ENCODE measurements around the gene ZNF275. TPM values are rescaled to one million over a fixed set of nuclear protein-coding genes. Genes with fewer than 3 reads are reported as not detected.

ZNF275 gene
- total RNA-seq, 2 experiments from 2014 or later, result 14.2 to 14.7 TPM

GRCh38 chrX:153320555-153321184 is 13.3 kb upstream of the ZNF275 start:
- DNase-seq (no peak), ATAC-seq (peak; percentile 13)
- Mint-ChIP-seq H3K9me3 (no peaks in the 10 kb centered on the region), H3K36me3 (ENCODE audit: low read depth) (no peaks in the 10 kb centered on the region), H3K4me3 (no peak overlapping the region), H3K4me1 (ENCODE audit: low read depth) (peaks cover 6% of the 10 kb centered on the region), H3K27ac (no peak overlapping the region), H3K27me3 (peaks cover 11% of the 10 kb centered on the region)
- POLR2A ChIA-PET, result no interaction called here
- CTCF ChIA-PET, result no interaction called here
- intact Hi-C loops (cut with micrococcal nuclease), result no loop called here
- TF ChIP-seq CTCF (IDR thresholded peaks at IDR 0.05), result no peak

GRCh38 chrX:153321381-153322124 is 12.4 kb upstream of the ZNF275 start, which contains the start of gene PNMA6F:
TSS of gene PNMA6F (minus strand) at chrX:153321767. CDS start at chrX:153320674, 1,093 bp downstream.
- Mint-ChIP-seq H3K27me3 (peaks cover 11% of the 10 kb centered on the region), H3K4me1 (ENCODE audit: low read depth) (peaks cover 6% of the 10 kb centered on the region), H3K36me3 (ENCODE audit: low read depth) (no peaks in the 10 kb centered on the region), H3K27ac (no peak within 1 kb of the TSS), H3K4me3 (no peak within 1 kb of the TSS), H3K9me3 (no peaks in the 10 kb centered on the region)
- DNase-seq, result no peak
- CTCF ChIA-PET, result no interaction called here
- TF ChIP-seq CTCF (IDR thresholded peaks at IDR 0.05), result no peak
- ATAC-seq, result no peak
- intact Hi-C loops (cut with micrococcal nuclease), result no loop called here
- POLR2A ChIA-PET, result no interaction called here

GRCh38 chrX:153327561-153327960 is 6.4 kb upstream of the ZNF275 start:
- intact Hi-C loops (cut with micrococcal nuclease), result no loop called here
- ChIA-PET CTCF (no interaction called here), POLR2A (no interaction called here)
- no peak for DNase-seq
- no peak overlapping the region for H3K4me3 Mint-ChIP-seq
- H3K9me3 Mint-ChIP-seq, result no peaks in the 10 kb centered on the region
- H3K27me3 Mint-ChIP-seq, result peaks cover 4% of the 10 kb centered on the region
- no peak for ATAC-seq
- TF ChIP-seq CTCF (IDR thresholded peaks at IDR 0.05), result no peak
- no peaks in the 10 kb centered on the region for H3K36me3 Mint-ChIP-seq (ENCODE audit: low read depth)
- no peak overlapping the region for H3K27ac Mint-ChIP-seq
- peaks cover 6% of the 10 kb centered on the region for H3K4me1 Mint-ChIP-seq (ENCODE audit: low read depth)

- H3K27me3 Mint-ChIP-seq, result no peaks in the 10 kb centered on the region
- H3K4me3 Mint-ChIP-seq, result peak overlapping the region; percentile 80
- ChIA-PET CTCF (no interaction called here), POLR2A (no interaction called here)
- TF ChIP-seq CTCF (IDR thresholded peaks at IDR 0.05), result no peak
- peaks cover 26% of the 10 kb centered on the region for H3K4me1 Mint-ChIP-seq (ENCODE audit: low read depth)
- DNase-seq, result no peak
- intact Hi-C loops (cut with micrococcal nuclease), result no loop called here
- H3K36me3 Mint-ChIP-seq (ENCODE audit: low read depth), result peaks cover 22% of the 10 kb centered on the region
- ATAC-seq, result no peak
- H3K27ac Mint-ChIP-seq, result no peak overlapping the region
- no peaks in the 10 kb centered on the region for H3K9me3 Mint-ChIP-seq
These were observed 687 bp upstream of the ZNF275 start for GRCh38 chrX:153333266-153333665.

GRCh38 chrX:153334654-153335295 is 822 bp downstream of the ZNF275 start:
- CTCF ChIA-PET, result no interaction called here
- H3K9me3 Mint-ChIP-seq, result no peaks in the 10 kb centered on the region
- peak overlapping the region; percentile 80 for H3K4me3 Mint-ChIP-seq
- no peak for TF ChIP-seq CTCF (IDR thresholded peaks at IDR 0.05)
- H3K36me3 Mint-ChIP-seq (ENCODE audit: low read depth), result peaks cover 34% of the 10 kb centered on the region
- peaks cover 36% of the 10 kb centered on the region for H3K4me1 Mint-ChIP-seq (ENCODE audit: low read depth)
- intact Hi-C loops (cut with micrococcal nuclease), result no loop called here
- H3K27ac Mint-ChIP-seq, result peak overlapping the region; percentile 85
- DNase-seq, result peak; percentile 7
- POLR2A ChIA-PET, result interaction anchor here (1.1 kb wide), 1 partner anchor 11 kb away, joined by 3 read pairs; no protein-coding TSS in a partner anchor
- H3K27me3 Mint-ChIP-seq, result no peaks in the 10 kb centered on the region
- no peak for ATAC-seq
